Mucosa of stomach (tissue), 1 donor: ENCODE measurements around the gene APOBEC3F.

Source experiments
- H3K27me3 ChIP-seq: one replicate; pipeline ENCODE4 v1.7.0; 2013; ENCODE audit warnings: mild to moderate bottlenecking, low read length; ENCODE audit not compliant: control insufficient read depth, insufficient read depth
- H3K36me3 ChIP-seq: one replicate; pipeline ENCODE4 v1.7.0; 2013; ENCODE audit warnings: low read length; ENCODE audit not compliant: control insufficient read depth, insufficient read depth
- H3K4me1 ChIP-seq: one replicate; pipeline ENCODE4 v1.7.0; 2013; ENCODE audit warnings: mild to moderate bottlenecking, low read length; ENCODE audit not compliant: control insufficient read depth, insufficient read depth
- H3K4me3 ChIP-seq: one replicate; pipeline ENCODE4 v1.7.0; 2013; ENCODE audit warnings: low read length
- H3K9ac ChIP-seq: one replicate; pipeline ENCODE4 v1.7.0; 2013; ENCODE audit warnings: mild to moderate bottlenecking, low read length, moderate library complexity
- H3K9me3 ChIP-seq: one replicate; pipeline ENCODE4 v1.7.0; 2013; ENCODE audit warnings: mild to moderate bottlenecking, low read length, moderate library complexity; ENCODE audit not compliant: control insufficient read depth
- donor health status: Pancreatic carcinoma.

Gene APOBEC3F

DNA sequence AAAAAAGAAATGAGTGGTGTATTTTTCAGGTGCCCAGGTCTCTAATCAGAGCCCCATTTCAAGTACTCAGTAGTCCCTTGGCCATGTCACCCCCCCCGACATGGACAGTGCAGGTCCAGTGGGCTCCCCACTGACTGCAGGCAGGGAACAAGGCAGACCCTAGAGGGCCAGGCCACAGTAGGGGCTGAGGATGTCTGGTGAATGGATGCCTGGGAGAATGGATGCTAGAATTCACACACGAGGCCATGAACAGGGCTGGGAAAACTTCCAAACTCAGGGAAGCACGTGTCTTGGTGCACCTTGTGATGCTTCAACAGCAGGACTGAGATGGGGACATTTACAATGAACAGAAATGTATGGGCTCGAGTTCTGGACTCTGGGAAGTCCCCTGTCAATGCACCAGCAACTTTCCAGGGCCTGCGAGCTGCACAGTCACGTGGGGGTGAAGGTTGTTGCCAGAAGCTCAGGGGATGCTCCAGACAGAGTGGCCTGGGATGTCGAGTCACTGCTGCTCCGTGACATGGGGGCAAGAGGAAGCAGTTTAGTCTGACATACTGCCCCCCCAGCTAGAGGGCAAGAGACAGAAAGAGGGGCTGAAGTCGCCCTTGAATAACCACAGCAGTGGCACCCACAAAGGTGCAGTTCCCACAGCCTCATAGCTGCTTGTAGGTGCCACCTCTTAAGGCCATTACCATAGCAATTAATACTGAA, 39.5 kb downstream of the APOBEC3F start:
- H3K4me3 ChIP-seq, result no peak overlapping the region
- no peak overlapping the region for H3K9ac ChIP-seq
- H3K4me1 ChIP-seq, result no peaks in the 10 kb centered on the region
- H3K27me3 ChIP-seq, result no peaks in the 10 kb centered on the region
- H3K9me3 ChIP-seq, result no peaks in the 10 kb centered on the region
- no peaks in the 10 kb centered on the region for H3K36me3 ChIP-seq

DNA sequence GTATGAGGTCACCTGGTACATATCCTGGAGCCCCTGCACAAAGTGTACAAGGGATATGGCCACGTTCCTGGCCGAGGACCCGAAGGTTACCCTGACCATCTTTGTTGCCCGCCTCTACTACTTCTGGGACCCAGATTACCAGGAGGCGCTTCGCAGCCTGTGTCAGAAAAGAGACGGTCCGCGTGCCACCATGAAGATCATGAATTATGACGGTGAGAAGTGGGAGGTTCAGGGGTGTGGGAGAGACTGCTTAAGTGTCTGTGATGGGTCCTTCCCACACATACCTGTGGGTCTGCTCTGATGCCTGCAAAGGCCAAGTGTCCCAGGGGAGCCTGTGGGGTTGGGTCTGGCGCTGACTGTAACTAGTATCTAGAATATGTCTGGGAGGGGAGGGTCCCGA, 40.4 kb downstream of the APOBEC3F start:
- H3K27me3 ChIP-seq, result no peaks in the 10 kb centered on the region
- H3K36me3 ChIP-seq, result no peaks in the 10 kb centered on the region
- no peak overlapping the region for H3K9ac ChIP-seq
- H3K4me3 ChIP-seq, result no peak overlapping the region
- H3K4me1 ChIP-seq, result no peaks in the 10 kb centered on the region
- no peaks in the 10 kb centered on the region for H3K9me3 ChIP-seq

DNA sequence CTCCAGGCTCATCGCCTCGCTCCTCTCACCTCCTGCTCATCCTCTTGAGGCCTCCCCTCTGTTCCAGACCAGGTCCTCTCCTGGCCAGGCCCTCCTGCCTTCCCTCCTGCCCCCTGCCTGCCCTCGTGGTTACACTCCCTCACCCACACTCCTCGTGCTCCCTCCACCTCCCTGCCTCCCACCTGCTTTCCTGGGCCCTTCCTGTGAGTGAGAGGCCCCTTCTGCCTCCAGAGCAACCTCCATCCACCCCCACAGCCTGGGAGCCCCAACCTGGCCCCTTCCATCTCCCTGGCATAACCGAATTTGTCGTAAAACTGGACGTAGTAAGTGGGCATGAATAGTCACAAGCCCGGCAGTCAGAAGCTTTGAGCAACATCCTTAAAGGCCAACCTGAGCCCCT, 40.9 kb downstream of the APOBEC3F start:
- H3K9me3 ChIP-seq, result no peaks in the 10 kb centered on the region
- no peaks in the 10 kb centered on the region for H3K27me3 ChIP-seq
- no peak overlapping the region for H3K9ac ChIP-seq
- no peaks in the 10 kb centered on the region for H3K4me1 ChIP-seq
- H3K36me3 ChIP-seq, result no peaks in the 10 kb centered on the region
- no peak overlapping the region for H3K4me3 ChIP-seq

DNA sequence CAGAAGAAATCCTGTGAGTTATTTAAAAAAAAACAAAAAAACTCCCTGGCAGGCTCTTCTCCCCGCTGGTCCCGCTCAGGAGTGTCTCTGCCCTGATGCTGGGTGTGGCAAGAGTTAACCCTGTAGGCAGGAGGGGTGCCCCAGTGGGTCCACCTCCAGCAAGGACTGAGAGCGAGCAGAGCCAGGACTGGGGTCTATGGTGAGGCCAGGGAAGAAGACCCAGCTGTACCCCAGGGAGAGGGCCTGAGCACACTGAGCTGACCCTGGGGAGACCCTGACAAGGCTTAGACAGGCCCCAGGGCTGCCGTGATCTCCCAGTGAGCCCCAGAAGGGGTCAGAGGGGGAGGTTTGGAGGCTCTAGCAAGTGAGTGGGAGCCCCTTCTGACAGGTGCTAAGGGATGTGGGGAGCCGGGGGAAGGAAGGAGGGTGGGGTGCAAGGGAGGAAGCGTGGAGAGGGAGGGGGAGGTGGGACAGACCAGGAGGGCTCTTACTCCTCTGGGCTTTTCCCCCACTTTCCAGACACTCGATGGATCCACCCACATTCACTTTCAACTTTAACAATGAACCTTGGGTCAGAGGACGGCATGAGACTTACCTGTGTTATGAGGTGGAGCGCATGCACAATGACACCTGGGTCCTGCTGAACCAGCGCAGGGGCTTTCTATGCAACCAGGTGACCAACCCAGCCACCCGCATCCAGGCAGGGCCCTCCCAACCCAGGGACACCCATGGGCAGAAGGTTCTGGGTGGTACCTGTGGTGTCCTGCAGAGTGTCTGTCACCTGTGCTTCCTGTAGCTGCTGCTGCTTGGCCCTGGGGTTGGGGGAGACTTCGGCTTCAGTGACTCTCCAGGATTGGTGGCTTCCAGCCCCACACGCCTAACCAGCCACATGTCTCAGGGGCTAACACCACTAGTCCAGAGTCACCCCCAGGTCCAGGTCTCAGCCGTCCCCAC, 42.8 kb downstream of the APOBEC3F start:
- no peak overlapping the region for H3K4me3 ChIP-seq
- no peaks in the 10 kb centered on the region for H3K9me3 ChIP-seq
- H3K4me1 ChIP-seq, result no peaks in the 10 kb centered on the region
- no peaks in the 10 kb centered on the region for H3K36me3 ChIP-seq
- no peaks in the 10 kb centered on the region for H3K27me3 ChIP-seq
- H3K9ac ChIP-seq, result no peak overlapping the region

DNA sequence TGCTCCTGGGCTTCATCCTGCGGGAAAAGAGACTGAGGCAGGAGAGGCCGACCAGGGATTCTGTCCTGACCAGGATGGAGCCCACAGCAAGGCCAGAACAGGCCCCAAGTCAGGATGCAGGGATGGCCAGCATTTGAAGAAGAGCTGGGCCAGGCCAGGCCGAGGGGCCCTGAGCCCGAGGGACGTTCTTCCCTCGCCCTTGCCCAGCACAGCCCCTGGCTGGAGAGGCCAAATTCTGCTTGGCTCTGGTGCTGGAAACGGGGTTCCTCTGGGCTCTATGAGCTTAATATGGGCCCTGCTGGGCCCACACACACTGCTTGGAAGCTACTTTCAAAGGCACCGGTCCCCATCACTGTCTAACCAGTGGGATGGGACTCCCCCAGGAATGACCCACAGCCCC, 44.0 kb downstream of the APOBEC3F start:
- H3K4me3 ChIP-seq, result no peak overlapping the region
- H3K27me3 ChIP-seq, result no peaks in the 10 kb centered on the region
- no peaks in the 10 kb centered on the region for H3K4me1 ChIP-seq
- no peaks in the 10 kb centered on the region for H3K9me3 ChIP-seq
- H3K9ac ChIP-seq, result no peak overlapping the region
- H3K36me3 ChIP-seq, result no peaks in the 10 kb centered on the region

DNA sequence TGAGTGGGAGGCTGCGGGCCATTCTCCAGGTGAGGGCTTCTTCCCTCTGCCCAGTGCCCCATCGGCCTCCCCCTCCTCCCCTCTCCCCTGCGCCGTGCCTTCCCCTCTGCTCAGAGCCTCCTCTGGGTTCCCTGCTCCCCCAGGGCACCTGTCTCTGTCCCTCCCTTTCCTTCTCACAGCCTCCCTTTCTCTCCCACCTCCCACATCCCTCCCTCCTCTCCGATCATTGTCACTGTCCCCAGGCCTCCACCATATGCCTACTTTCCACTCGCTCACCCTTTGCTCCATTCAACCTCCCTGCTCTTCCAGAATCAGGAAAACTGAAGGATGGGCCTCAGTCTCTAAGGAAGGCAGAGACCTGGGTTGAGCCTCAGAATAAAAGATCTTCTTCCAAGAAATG, 46.4 kb downstream of the APOBEC3F start:
- Histone ChIP-seq H3K36me3 (no peaks in the 10 kb centered on the region), H3K9me3 (no peaks in the 10 kb centered on the region), H3K4me1 (no peaks in the 10 kb centered on the region), H3K4me3 (no peak overlapping the region), H3K9ac (no peak overlapping the region), H3K27me3 (peaks cover 10% of the 10 kb centered on the region)

DNA sequence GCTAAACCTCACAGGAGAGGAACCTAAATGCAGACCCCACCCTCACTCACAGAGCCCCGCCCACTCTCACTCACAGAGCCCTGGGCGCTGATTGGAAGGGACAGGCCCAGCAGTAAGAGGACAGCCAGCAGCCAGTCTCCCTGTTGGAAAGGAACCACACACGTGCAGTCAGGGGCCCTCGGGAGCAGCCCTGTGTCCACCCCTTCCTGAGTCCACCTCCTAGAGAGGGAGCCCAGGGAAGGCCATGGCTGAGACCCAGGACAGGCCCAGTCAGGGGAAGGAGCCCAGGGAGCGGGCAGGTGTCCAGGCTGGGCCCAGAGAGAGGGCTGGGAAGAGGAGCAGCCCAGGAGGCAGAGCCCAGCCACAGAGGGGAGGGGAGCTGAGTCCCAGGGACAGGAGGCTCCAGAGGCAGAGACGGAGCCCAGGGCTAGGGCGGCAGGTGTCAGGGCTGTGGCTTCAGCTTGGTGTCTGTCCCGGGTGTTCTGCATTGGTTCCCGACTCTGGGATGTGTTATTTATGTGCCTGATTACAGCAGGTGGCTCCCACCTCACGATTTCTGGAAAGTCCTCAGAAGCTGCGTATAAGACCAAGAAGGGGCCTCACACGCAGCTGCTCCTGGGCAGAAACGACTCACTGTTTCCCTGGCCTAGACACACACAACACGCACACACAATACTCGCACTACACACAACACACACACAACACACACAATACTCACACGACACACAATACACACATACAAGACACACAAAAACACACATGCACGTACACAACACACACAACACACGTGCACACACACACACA, 47.4 kb downstream of the APOBEC3F start:
- no peak overlapping the region for H3K4me3 ChIP-seq
- H3K9ac ChIP-seq, result no peak overlapping the region
- no peaks in the 10 kb centered on the region for H3K9me3 ChIP-seq
- peaks cover 11% of the 10 kb centered on the region for H3K27me3 ChIP-seq
- H3K4me1 ChIP-seq, result no peaks in the 10 kb centered on the region
- no peaks in the 10 kb centered on the region for H3K36me3 ChIP-seq

DNA sequence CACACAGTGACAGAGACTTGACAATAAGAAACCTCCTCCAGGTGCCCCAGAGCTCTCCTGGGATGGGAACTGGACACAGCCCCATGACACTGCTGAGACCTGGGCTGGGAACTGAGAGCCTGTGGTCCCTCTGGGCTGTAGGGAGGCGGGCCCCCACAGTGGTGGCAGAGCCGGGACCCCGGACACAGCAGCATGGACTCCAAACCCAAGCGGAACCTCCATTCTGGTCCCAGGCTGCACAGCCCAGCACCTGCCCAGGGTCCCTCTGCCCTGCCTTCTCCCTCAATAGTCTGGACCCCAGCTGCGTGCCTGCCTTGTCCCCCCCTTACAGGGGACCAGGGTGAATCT, 48.0 kb downstream of the APOBEC3F start:
- H3K9ac ChIP-seq, result no peak overlapping the region
- no peaks in the 10 kb centered on the region for H3K9me3 ChIP-seq
- no peak overlapping the region for H3K4me3 ChIP-seq
- H3K4me1 ChIP-seq, result no peaks in the 10 kb centered on the region
- peaks cover 11% of the 10 kb centered on the region for H3K27me3 ChIP-seq
- H3K36me3 ChIP-seq, result no peaks in the 10 kb centered on the region

DNA sequence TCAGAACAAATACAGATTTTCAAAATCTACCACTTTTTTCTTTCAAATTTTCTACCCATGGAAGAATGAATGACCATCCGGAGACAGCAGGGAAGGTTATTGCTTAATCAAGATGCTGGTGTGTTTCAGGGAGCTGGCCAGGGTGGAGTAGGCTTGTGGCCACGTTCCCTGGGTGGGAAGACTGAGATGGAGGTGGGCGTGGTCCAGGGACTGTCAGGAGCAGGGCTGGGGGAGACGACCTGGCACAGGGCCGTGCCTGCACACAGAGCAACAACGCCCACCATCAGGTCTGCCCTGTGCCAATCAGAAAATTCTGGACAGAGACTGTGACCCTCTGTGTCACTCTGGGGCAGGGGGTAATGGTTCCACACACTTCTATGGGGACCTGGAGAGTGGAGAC, 49.3 kb downstream of the APOBEC3F start:
- Histone ChIP-seq H3K9me3 (no peaks in the 10 kb centered on the region), H3K27me3 (peaks cover 11% of the 10 kb centered on the region), H3K4me3 (no peak overlapping the region), H3K36me3 (no peaks in the 10 kb centered on the region), H3K4me1 (no peaks in the 10 kb centered on the region), H3K9ac (no peak overlapping the region)

DNA sequence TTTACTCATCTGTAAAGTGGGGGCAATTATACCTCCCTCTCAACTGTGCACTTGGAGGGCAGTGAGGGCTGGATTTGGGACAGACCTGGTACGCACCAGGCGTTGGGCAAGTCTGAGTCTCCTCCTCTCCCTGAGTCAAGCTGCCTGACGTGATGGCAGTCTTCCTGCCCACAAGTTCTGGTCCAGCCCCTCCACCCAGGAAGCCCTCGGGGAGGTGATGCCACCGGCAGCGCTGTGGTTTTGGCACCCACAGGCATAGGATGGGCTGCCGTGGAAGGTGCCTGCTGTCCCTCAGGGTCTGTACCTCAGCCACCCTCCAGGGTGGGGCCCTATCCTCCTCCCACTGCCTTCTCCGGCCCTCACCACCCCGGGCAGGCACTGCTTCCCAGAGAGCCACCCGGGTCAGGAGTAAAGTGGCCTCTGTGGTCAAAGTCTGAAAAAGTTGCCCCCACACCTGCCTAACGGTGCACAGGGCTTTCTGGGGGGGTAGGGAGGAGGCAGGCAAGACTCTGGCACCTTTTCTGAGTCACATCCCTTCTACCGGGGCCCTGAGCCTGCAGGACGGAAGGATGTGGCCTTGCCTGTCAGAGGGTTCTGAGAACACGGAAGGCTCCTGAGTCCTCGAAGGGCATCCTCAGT, 49.9 kb downstream of the APOBEC3F start:
- H3K36me3 ChIP-seq, result no peaks in the 10 kb centered on the region
- H3K27me3 ChIP-seq, result peaks cover 11% of the 10 kb centered on the region
- no peak overlapping the region for H3K9ac ChIP-seq
- H3K4me3 ChIP-seq, result no peak overlapping the region
- no peaks in the 10 kb centered on the region for H3K4me1 ChIP-seq
- no peaks in the 10 kb centered on the region for H3K9me3 ChIP-seq

DNA sequence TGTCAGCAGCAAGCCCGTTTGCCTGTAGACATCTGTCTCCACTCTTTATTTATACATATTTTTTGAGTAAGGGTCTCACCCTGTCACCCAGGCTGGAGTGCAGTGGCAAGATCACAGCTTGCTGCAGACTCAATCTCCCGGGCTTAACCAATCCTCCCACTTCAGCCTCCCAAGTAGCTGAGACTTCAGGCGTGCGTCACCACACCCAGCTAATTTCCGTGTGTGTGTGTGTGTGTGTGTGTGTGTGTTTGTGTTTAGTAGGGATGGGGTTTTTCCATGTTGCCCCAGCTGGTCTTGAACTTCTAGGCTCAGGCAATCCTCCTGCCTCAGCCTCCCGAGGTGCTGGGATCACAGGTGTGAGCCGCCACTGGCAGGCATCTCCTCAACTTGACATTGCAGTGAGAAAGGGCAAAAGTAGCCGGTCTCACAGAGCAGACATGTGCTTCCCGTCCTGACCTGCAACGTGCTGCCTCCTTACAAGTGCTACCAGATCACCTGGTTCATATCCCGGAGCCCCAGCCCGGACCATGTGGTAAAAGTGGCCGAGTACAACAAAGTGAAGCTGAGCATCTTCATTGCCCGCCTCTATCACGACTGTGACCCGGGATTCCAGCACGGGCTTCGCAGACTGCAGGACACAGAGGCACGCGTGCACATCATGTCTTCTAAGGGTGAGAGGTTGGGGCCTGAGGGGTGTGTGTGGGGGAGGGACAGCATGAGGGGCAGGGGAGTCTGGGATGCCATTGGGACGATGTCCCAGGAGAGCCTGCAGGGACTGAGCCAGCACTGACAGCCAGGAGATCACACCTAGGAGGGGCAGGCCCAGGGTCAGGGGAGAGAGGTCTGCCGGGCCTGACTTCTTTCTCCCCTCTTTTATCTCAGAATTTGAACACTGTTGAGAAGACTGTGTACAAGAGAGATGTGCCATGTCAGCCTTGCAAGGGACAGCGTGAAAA, 50.7 kb downstream of the APOBEC3F start:
- Histone ChIP-seq H3K36me3 (no peaks in the 10 kb centered on the region), H3K9me3 (no peaks in the 10 kb centered on the region), H3K4me1 (no peaks in the 10 kb centered on the region), H3K27me3 (peaks cover 11% of the 10 kb centered on the region), H3K9ac (no peak overlapping the region), H3K4me3 (no peak overlapping the region)
